RWPE1 (cell line): ENCODE data around the gene OR52I1.

Source experiments
- CTCF ChIA-PET: fragments of 350-600 bp; sonication (Branson Sonifier 250); formaldehyde crosslinking; extraction: SDS; loops from one replicate; lab custom pipeline; 2021; lab: Yijun Ruan, JAX
- POLR2A ChIA-PET: fragments of 400-600 bp; formaldehyde crosslinking; extraction: SDS; loops from one replicate; lab custom pipeline; 2020; ENCODE audit warnings: antibody characterized with exemption; ENCODE audit not compliant: low non-redundant PET; lab: Yijun Ruan, JAX
- DNase-seq: peaks from one replicate; pipeline ENCODE4 v3.0.0; 2012; ENCODE audit warnings: low spot score
- H3K27ac ChIP-seq: fragments of 450-650 bp; 2 replicates; pipeline ENCODE4 v1.5.1; 2017
- CTCF ChIP-seq: fragments of 450-650 bp; conservative IDR thresholded peaks from 2 replicates; pipeline ENCODE4 v1.5.1; 2017; ENCODE audit warnings: low read depth, mild to moderate bottlenecking

The OR52I1 gene

GRCh38 chr11:4626207-4627099, 32.6 kb downstream of the OR52I1 start:
- TF ChIP-seq CTCF = peak; percentile 65
- ChIA-PET POLR2A (no interaction called here), CTCF (interaction anchor here (0.5 to 2.1 kb wide), 13 partner anchors 10 to 1736 kb away, joined by 3 to 12 read pairs (median 4); partner anchors contain the start of gene OR51D1)
- DNase-seq = peak; percentile 44
- H3K27ac ChIP-seq = no peak overlapping the region

- POLR2A ChIA-PET = no interaction called here
- DNase-seq = no peak
- no peak for TF ChIP-seq CTCF
- CTCF ChIA-PET = interaction anchor here (0.6 to 2.3 kb wide), 13 partner anchors 9 to 1733 kb away, joined by 3 to 12 read pairs (median 4); no protein-coding TSS in a partner anchor
- H3K27ac ChIP-seq = no peak overlapping the region
Measured at GRCh38 chr11:4636136-4636535, 42.3 kb downstream of the OR52I1 start.

GRCh38 chr11:4636962-4637661, 43.3 kb downstream of the OR52I1 start, which contains the start of gene OR51D1:
OR51D1 (plus strand) TSS chr11:4637477; CDS start chr11:4639791, 2,314 bp downstream.
- POLR2A ChIA-PET = no interaction called here
- CTCF ChIA-PET = interaction anchor here (0.6 to 2.3 kb wide), 20 partner anchors 9 to 654 kb away, joined by 3 to 12 read pairs (median 4); partner anchors contain the start of gene TRIM68
- no peak within 1 kb of the TSS for H3K27ac ChIP-seq
- peak; percentile 61 for DNase-seq
- peak; percentile 73 for TF ChIP-seq CTCF

- no peak for TF ChIP-seq CTCF
- ChIA-PET CTCF (interaction anchor here (0.7 to 2.3 kb wide), 6 partner anchors 12 to 451 kb away, joined by 3 to 11 read pairs (median 6); partner anchors contain the start of gene TRIM68), POLR2A (no interaction called here)
- no peak for DNase-seq
- H3K27ac ChIP-seq = no peak overlapping the region
Measured at GRCh38 chr11:4637662-4638047, 43.8 kb downstream of the OR52I1 start.

- ChIA-PET POLR2A (no interaction called here), CTCF (no interaction called here)
- no peak overlapping the region for H3K27ac ChIP-seq
- TF ChIP-seq CTCF = no peak
- DNase-seq = no peak
Measured at GRCh38 chr11:4639931-4640330, 46.1 kb downstream of the OR52I1 start.

- ChIA-PET CTCF (no interaction called here), POLR2A (no interaction called here)
- no peak overlapping the region for H3K27ac ChIP-seq
- no peak for TF ChIP-seq CTCF
- DNase-seq = no peak
Measured at GRCh38 chr11:4641501-4641900, 47.7 kb downstream of the OR52I1 start.
